ENCODE results near the gene RTL9.

The RTL9 gene

DNA sequence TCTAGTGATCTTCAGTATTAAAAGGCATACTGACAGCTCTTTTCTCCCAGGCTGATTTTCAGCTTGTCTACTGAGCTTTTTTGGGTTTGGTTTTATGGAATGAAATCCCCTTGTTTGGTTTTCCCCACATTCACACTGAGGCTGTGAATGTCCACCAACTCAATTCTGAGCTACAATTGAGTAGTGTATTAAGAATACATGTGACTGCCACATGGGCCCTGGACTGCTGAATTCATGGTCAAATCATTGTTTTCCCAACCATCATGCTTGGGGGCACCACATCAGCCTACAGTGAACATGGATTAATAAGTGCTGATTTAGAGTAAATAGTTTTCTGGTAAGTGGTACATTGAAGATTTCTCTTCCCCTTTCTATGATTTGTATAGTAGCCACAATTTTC lies 32.4 kb downstream of the RTL9 start:
- Histone ChIP-seq H3K27ac (ENCODE audit: insufficient read depth, low read length, poor library complexity, severe bottlenecking) (no peak overlapping the region), H3K4me3 (ENCODE audit: insufficient read depth, low read depth, low read length, poor library complexity, severe bottlenecking) (no peak overlapping the region), H3K9me3 (ENCODE audit: control insufficient read depth, low read length) (no peaks in the 10 kb centered on the region), H3K27me3 (replicated peaks; ENCODE audit: control insufficient read depth, insufficient read depth, low read length, poor library complexity, severe bottlenecking) (no peaks in the 10 kb centered on the region), H3K4me1 (ENCODE audit: control insufficient read depth, insufficient read depth, low read length, poor library complexity, severe bottlenecking) (no peaks in the 10 kb centered on the region), H3K36me3 (ENCODE audit: control insufficient read depth, insufficient read depth, low read length) (no peaks in the 10 kb centered on the region)
- DNase-seq, result no peak

GRCh38 chrX:110394651-110395050 lies 36.0 kb downstream of the RTL9 start:
- H3K4me1 ChIP-seq (ENCODE audit: control insufficient read depth, insufficient read depth, low read length, poor library complexity, severe bottlenecking), result no peaks in the 10 kb centered on the region
- H3K36me3 ChIP-seq (ENCODE audit: control insufficient read depth, insufficient read depth, low read length), result no peaks in the 10 kb centered on the region
- H3K27me3 ChIP-seq (replicated peaks; ENCODE audit: control insufficient read depth, insufficient read depth, low read length, poor library complexity, severe bottlenecking), result no peaks in the 10 kb centered on the region
- DNase-seq, result no peak
- H3K27ac ChIP-seq (ENCODE audit: insufficient read depth, low read length, poor library complexity, severe bottlenecking), result no peak overlapping the region
- no peaks in the 10 kb centered on the region for H3K9me3 ChIP-seq (ENCODE audit: control insufficient read depth, low read length)
- no peak overlapping the region for H3K4me3 ChIP-seq (ENCODE audit: insufficient read depth, low read depth, low read length, poor library complexity, severe bottlenecking)

DNA sequence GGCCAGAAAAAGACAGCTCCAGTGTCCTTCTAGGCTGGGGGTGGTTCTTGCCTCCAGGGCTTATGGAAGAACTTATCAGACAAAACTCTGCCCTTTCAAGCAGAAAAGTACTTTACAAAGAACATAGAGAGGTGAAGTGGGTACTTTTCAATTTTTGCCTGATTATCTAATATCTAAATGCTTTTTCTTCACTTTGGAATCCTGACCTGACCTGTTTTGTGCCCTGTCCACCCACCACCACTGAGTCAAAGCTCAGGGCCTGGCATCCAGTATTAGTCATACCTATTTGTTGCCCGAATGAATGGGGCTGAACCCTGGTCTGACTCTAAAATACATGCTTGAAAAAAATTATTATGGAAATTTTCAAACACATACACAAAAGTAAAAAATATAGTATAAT lies 37.2 kb downstream of the RTL9 start:
- Histone ChIP-seq H3K4me1 (ENCODE audit: control insufficient read depth, insufficient read depth, low read length, poor library complexity, severe bottlenecking) (no peaks in the 10 kb centered on the region), H3K27ac (ENCODE audit: insufficient read depth, low read length, poor library complexity, severe bottlenecking) (no peak overlapping the region), H3K9me3 (ENCODE audit: control insufficient read depth, low read length) (no peaks in the 10 kb centered on the region), H3K36me3 (ENCODE audit: control insufficient read depth, insufficient read depth, low read length) (no peaks in the 10 kb centered on the region), H3K27me3 (replicated peaks; ENCODE audit: control insufficient read depth, insufficient read depth, low read length, poor library complexity, severe bottlenecking) (no peaks in the 10 kb centered on the region), H3K4me3 (ENCODE audit: insufficient read depth, low read depth, low read length, poor library complexity, severe bottlenecking) (no peak overlapping the region)
- DNase-seq, result no peak

GRCh38 chrX:110396735-110397134 lies 38.1 kb downstream of the RTL9 start:
- Histone ChIP-seq H3K27me3 (replicated peaks; ENCODE audit: control insufficient read depth, insufficient read depth, low read length, poor library complexity, severe bottlenecking) (no peaks in the 10 kb centered on the region), H3K4me1 (ENCODE audit: control insufficient read depth, insufficient read depth, low read length, poor library complexity, severe bottlenecking) (no peaks in the 10 kb centered on the region), H3K27ac (ENCODE audit: insufficient read depth, low read length, poor library complexity, severe bottlenecking) (no peak overlapping the region), H3K9me3 (ENCODE audit: control insufficient read depth, low read length) (no peaks in the 10 kb centered on the region), H3K4me3 (ENCODE audit: insufficient read depth, low read depth, low read length, poor library complexity, severe bottlenecking) (no peak overlapping the region), H3K36me3 (ENCODE audit: control insufficient read depth, insufficient read depth, low read length) (no peaks in the 10 kb centered on the region)
- no peak for DNase-seq

DNA sequence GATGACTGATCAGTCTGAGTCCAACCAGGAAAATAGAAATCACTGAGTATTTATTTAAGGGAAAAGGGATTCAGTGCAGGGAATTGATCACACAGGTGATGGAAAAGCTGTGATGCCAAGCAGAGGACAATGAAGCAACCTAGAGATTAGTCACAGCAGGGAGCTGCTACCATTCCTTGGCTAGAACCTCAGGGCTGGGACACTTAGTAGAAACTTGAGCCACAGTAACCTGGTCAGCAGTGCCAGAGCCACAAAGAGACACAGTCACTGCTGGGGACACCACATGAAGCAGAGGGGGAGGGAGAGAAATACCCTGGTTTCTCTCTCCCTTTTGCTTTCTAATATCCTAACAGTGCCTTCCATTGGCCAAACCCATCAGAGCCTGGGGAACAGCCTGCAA lies 38.7 kb downstream of the RTL9 start:
- no peaks in the 10 kb centered on the region for H3K9me3 ChIP-seq (ENCODE audit: control insufficient read depth, low read length)
- no peaks in the 10 kb centered on the region for H3K4me1 ChIP-seq (ENCODE audit: control insufficient read depth, insufficient read depth, low read length, poor library complexity, severe bottlenecking)
- H3K27ac ChIP-seq (ENCODE audit: insufficient read depth, low read length, poor library complexity, severe bottlenecking), result no peak overlapping the region
- H3K36me3 ChIP-seq (ENCODE audit: control insufficient read depth, insufficient read depth, low read length), result no peaks in the 10 kb centered on the region
- H3K4me3 ChIP-seq (ENCODE audit: insufficient read depth, low read depth, low read length, poor library complexity, severe bottlenecking), result no peak overlapping the region
- no peaks in the 10 kb centered on the region for H3K27me3 ChIP-seq (replicated peaks; ENCODE audit: control insufficient read depth, insufficient read depth, low read length, poor library complexity, severe bottlenecking)
- DNase-seq, result no peak

DNA sequence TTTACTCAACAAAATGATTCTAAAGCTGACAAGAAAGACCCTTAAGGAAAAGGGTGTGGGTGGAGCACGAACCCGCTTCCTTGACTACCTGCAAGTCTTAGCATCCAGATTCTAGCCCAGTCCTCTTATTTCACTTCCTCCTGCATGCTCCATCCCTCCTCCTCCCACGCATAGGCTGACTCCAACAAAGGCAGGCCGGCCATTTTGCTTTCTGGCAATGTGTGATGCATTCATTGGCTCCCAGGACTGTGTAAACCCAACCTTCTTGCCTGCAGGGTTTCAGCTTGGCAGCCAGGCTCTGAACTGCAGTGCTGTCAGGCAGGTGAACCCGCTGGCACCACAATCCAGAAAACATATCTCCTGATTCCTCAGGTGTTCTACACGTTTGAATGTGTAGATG lies 39.3 kb downstream of the RTL9 start:
- no peaks in the 10 kb centered on the region for H3K27me3 ChIP-seq (replicated peaks; ENCODE audit: control insufficient read depth, insufficient read depth, low read length, poor library complexity, severe bottlenecking)
- no peaks in the 10 kb centered on the region for H3K9me3 ChIP-seq (ENCODE audit: control insufficient read depth, low read length)
- no peak overlapping the region for H3K4me3 ChIP-seq (ENCODE audit: insufficient read depth, low read depth, low read length, poor library complexity, severe bottlenecking)
- H3K4me1 ChIP-seq (ENCODE audit: control insufficient read depth, insufficient read depth, low read length, poor library complexity, severe bottlenecking), result no peaks in the 10 kb centered on the region
- no peaks in the 10 kb centered on the region for H3K36me3 ChIP-seq (ENCODE audit: control insufficient read depth, insufficient read depth, low read length)
- no peak for DNase-seq
- H3K27ac ChIP-seq (ENCODE audit: insufficient read depth, low read length, poor library complexity, severe bottlenecking), result no peak overlapping the region

- no peak for DNase-seq
- no peaks in the 10 kb centered on the region for H3K4me1 ChIP-seq (ENCODE audit: control insufficient read depth, insufficient read depth, low read length, poor library complexity, severe bottlenecking)
- no peaks in the 10 kb centered on the region for H3K27me3 ChIP-seq (replicated peaks; ENCODE audit: control insufficient read depth, insufficient read depth, low read length, poor library complexity, severe bottlenecking)
- no peaks in the 10 kb centered on the region for H3K36me3 ChIP-seq (ENCODE audit: control insufficient read depth, insufficient read depth, low read length)
- H3K27ac ChIP-seq (ENCODE audit: insufficient read depth, low read length, poor library complexity, severe bottlenecking), result no peak overlapping the region
- H3K9me3 ChIP-seq (ENCODE audit: control insufficient read depth, low read length), result no peaks in the 10 kb centered on the region
- no peak overlapping the region for H3K4me3 ChIP-seq (ENCODE audit: insufficient read depth, low read depth, low read length, poor library complexity, severe bottlenecking)
These were observed 40.8 kb downstream of the RTL9 start for GRCh38 chrX:110399497-110399896.

GRCh38 chrX:110399966-110400365 lies 41.3 kb downstream of the RTL9 start:
- Histone ChIP-seq H3K36me3 (ENCODE audit: control insufficient read depth, insufficient read depth, low read length) (no peaks in the 10 kb centered on the region), H3K4me3 (ENCODE audit: insufficient read depth, low read depth, low read length, poor library complexity, severe bottlenecking) (no peak overlapping the region), H3K27ac (ENCODE audit: insufficient read depth, low read length, poor library complexity, severe bottlenecking) (no peak overlapping the region), H3K27me3 (replicated peaks; ENCODE audit: control insufficient read depth, insufficient read depth, low read length, poor library complexity, severe bottlenecking) (no peaks in the 10 kb centered on the region), H3K9me3 (ENCODE audit: control insufficient read depth, low read length) (no peaks in the 10 kb centered on the region), H3K4me1 (ENCODE audit: control insufficient read depth, insufficient read depth, low read length, poor library complexity, severe bottlenecking) (no peaks in the 10 kb centered on the region)
- DNase-seq, result no peak

DNA sequence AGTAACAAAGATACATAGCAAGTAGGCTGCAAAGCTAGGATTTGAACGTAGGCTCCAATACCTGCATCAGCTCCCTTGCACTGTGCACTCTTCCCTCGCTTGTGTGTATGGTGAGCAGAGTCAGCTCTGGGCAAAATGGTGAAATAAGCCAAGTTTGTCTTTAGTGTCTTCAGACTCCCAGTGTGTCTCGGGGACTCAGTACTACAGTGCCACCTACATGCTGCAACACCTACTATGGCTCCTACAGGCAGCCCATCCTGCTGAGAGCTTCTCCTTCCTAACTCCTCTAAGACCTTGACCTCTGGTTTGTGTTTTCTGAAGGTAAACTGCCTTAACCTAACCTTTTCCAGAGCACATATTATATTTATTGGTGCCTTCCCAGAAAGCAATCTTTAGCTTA lies 42.5 kb downstream of the RTL9 start:
- Histone ChIP-seq H3K27ac (ENCODE audit: insufficient read depth, low read length, poor library complexity, severe bottlenecking) (no peak overlapping the region), H3K4me1 (ENCODE audit: control insufficient read depth, insufficient read depth, low read length, poor library complexity, severe bottlenecking) (no peaks in the 10 kb centered on the region), H3K27me3 (replicated peaks; ENCODE audit: control insufficient read depth, insufficient read depth, low read length, poor library complexity, severe bottlenecking) (no peaks in the 10 kb centered on the region), H3K9me3 (ENCODE audit: control insufficient read depth, low read length) (no peaks in the 10 kb centered on the region), H3K4me3 (ENCODE audit: insufficient read depth, low read depth, low read length, poor library complexity, severe bottlenecking) (no peak overlapping the region), H3K36me3 (ENCODE audit: control insufficient read depth, insufficient read depth, low read length) (no peaks in the 10 kb centered on the region)
- no peak for DNase-seq

DNA sequence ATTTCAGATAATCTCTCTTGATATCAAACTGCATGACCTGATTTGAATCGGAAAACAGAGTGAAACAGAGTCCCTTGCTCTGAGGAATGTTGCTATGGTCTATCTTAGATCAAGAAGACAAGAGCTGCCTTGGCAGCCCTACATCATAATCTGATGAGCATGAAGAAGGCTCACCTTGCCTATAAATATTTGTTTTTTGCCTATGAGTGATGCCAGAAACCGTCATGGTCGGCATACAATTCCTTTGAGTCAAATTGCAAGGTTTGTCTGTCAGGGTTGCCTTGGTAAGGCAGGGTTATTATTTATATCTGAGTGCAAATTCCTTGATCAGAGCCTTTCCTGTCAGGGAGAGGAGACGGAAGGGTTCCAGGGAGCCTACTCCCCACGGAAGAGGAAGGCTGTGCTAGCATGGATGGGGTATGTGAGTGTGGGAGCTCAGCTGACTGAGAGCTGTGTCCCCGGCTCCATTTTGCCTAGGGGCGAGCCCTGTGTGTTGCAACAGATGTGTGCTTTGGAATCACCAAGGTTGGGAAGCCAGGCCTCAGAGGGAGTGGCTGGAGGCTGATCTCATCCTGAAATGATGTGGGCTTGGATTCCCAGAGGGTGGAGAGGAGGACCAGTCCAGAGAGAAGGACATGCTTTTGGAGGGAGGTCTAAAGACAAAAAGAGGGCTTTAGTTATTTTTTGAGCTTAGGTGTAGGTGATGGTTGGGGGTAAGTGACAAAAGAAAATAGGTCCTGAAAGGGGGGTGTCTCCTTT lies 43.6 kb downstream of the RTL9 start:
- H3K9me3 ChIP-seq (ENCODE audit: control insufficient read depth, low read length), result no peaks in the 10 kb centered on the region
- DNase-seq, result no peak
- no peak overlapping the region for H3K27ac ChIP-seq (ENCODE audit: insufficient read depth, low read length, poor library complexity, severe bottlenecking)
- H3K4me3 ChIP-seq (ENCODE audit: insufficient read depth, low read depth, low read length, poor library complexity, severe bottlenecking), result no peak overlapping the region
- H3K27me3 ChIP-seq (replicated peaks; ENCODE audit: control insufficient read depth, insufficient read depth, low read length, poor library complexity, severe bottlenecking), result no peaks in the 10 kb centered on the region
- no peaks in the 10 kb centered on the region for H3K4me1 ChIP-seq (ENCODE audit: control insufficient read depth, insufficient read depth, low read length, poor library complexity, severe bottlenecking)
- H3K36me3 ChIP-seq (ENCODE audit: control insufficient read depth, insufficient read depth, low read length), result no peaks in the 10 kb centered on the region

All from effector memory CD4-positive, alpha-beta T cell (primary cell).